Measurements from ENCODE around the gene DDIT4L.
"Not testable (repeated sequence)": the region's sequence is repeated elsewhere in the genome, so short reads cannot be mapped to it uniquely, and the experiment has no call there.

DDIT4L gene

GRCh38 chr4:100189820-100190642 lies at the start of gene DDIT4L:
TSS of gene DDIT4L (minus strand) at chr4:100190468. CDS start at chr4:100189983, 485 bp downstream.
- DNase-seq (ENCODE audit: low read depth) = no peak

DNA sequence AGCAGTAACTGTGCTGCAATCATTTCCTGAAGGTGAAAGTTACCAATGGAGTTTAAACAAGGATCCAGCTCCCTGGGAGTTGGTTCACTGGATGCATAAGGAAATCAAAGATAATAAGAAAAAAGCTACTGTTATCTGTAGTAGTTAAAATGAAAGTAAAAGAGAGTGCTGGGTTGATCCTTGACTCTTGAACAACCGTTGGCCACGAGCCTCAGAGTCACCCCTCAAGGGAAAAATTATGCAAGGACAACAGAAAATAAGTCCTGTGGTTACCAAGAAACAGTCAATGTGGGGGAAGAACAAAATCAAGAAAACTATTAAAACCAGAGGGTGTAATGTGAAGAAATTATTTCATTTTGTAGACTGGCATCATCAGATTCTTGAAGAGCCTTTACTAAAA lies 49.7 kb upstream of the DDIT4L start:
- no peak for DNase-seq (ENCODE audit: low read depth)

DNA sequence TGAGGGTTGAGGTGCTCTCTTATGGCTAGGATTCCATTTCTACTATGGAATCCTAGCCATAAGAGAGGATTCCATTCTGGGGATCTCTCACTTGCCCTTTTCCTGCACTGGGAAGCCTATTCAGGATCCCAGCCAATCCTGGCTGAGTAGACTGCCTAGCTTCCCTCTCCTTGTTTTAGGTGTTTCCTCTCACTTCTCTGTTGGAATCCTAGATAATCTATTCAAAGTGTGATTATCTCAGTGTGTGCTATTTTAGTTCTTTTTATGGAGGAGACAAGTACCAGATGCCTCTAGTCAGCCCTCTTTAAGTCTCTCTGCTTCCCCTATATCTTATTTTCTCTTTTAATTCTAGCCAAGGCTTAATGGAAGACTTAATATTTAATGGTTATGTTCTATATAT lies 34.5 kb upstream of the DDIT4L start:
- no peak for DNase-seq (ENCODE audit: low read depth)

DNA sequence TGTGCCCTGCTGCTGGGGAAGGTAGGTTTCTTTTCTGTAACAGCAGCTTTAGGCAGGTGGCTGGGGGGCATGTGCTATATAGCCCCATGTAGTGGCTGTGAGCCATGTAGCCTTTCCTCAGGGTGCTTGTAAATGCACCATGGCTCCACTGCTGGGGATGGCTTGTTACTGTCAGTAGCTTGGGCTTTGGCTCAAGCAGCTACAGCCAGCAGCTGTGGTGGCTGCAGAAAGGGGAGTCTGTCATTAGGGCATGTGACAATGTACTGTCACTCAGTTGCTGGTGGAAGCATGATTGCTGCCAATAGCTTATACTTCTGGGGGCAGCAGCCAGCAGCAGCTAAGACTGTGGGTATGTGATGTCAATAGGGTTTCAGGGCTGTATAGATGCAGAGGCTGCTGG lies 33.9 kb upstream of the DDIT4L start:
- no peak for DNase-seq (ENCODE audit: low read depth)

DNA sequence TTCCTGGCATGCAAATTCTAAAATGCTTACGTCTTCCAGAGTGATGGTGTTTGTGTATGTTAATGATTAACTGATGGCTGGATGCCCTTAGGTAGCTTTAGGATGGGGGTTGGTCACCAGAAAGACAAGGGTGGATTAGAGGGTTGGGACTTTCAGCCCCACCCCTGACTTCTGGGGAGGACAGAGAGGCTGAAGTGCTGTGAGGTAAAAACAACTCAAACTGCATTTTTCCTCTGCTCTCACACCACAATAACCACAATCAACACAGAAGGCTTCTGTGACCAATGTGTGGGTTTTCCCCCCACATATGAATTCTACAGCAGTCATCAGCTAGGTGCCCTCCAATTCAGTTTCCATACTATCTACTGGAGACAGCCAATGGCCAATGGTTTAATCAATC lies 18.7 kb upstream of the DDIT4L start:
- DNase-seq (ENCODE audit: low read depth) = no peak

DNA sequence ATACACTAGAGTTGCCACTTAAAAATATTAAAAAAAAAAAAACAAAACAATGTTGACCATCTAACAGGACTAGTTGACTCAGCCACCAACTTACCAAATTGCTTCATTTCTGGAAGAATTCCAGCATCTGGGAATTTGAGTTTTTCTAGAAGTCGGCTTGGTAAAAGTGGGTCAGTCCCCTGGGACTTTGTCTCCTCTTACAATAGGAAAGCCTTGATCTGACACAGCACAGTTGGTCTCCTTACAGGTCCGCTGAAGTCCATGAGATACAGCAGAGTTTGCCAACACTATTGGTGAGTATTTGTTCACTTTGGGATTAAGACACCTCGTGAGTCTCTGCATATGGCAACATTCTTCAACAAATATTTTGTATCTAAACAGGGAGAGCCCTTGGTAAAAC lies 18.2 kb upstream of the DDIT4L start:
- peak; percentile 11 for DNase-seq (ENCODE audit: low read depth)

GRCh38 chr4:100206850-100207249 lies 16.6 kb upstream of the DDIT4L start:
- no peak for DNase-seq (ENCODE audit: low read depth)

DNA sequence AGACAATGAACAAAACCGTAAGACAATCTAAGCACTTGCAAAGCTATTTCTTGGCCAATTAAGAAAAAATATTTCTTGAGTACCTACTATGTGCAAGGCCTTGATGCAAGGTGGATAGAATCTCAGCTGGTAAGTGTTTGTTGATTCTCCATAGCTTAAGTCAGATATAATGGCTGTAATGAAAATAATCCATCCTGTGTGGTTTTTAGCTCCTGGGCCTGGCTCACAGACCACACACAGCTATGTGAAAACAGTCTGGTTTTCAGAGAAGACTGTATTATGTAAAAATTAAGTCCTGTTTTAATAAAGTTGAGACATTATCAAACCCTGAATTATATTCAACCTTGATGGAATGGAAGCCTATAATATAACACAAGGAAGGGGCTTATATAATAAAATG lies 7.8 kb upstream of the DDIT4L start:
- DNase-seq (ENCODE audit: low read depth) = no peak

- not testable (repeated sequence) for DNase-seq (ENCODE audit: low read depth)
Observed at GRCh38 chr4:100196388-100197071, 6.3 kb upstream of the DDIT4L start.

DNA sequence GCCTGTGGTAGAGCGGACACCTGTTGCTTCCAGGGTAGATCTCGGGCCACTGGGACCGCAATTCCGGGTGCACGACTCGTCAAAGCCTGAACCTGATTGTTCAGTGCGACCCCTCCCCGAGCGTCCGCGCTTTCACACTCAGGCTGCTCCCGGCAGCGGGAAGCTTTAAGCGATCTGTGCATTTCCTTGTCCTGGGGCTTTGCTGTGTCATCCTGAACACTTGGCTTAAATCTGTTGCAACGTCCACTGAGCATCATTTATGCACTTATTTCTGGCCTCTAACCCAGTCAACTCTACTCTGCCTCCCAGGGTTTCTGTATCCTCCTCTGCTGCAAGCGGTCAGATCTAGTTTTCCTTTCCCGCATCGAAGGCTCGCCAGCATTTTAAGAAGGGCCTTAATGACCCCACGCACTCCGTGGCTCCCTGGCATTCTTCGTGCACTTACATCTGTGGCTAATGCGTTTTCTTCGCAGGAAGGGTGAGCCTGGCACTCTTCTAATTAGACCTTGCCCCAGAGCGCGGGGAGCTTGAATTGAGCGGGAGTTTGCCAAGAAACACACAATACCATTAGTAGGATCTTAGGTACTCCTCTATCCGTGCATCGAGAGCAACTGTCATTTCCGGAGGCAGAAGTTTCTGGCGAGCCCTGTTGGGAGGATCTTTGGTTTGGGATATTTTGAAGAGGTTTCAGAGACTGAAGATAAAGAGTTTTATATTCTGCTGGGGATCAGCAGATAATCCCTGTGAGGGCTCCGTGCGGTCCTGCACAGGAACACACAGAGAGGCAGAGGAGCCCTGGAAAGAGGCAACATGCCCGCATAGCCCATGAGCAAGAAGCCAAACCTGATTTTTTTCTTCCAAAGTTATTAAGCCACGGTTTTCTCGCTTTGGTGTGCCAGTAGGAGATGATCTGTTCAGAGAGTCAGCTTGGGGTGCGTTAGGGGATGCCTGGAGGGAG lies 654 bp upstream of the DDIT4L start:
- DNase-seq (ENCODE audit: low read depth) = no peak

GRCh38 chr4:100188829-100189228 lies 1.4 kb downstream of the DDIT4L start:
- no peak for DNase-seq (ENCODE audit: low read depth)

- no peak for DNase-seq (ENCODE audit: low read depth)
Observed at GRCh38 chr4:100187781-100188180, 2.5 kb downstream of the DDIT4L start.

GRCh38 chr4:100184787-100185186 lies 5.5 kb downstream of the DDIT4L start:
- DNase-seq (ENCODE audit: low read depth) = no peak

GRCh38 chr4:100177855-100178254 lies 12.4 kb downstream of the DDIT4L start:
- no peak for DNase-seq (ENCODE audit: low read depth)

- no peak for DNase-seq (ENCODE audit: low read depth)
Observed at GRCh38 chr4:100177126-100177525, 13.1 kb downstream of the DDIT4L start.

GRCh38 chr4:100175858-100176257 lies 14.4 kb downstream of the DDIT4L start:
- no peak for DNase-seq (ENCODE audit: low read depth)

DNA sequence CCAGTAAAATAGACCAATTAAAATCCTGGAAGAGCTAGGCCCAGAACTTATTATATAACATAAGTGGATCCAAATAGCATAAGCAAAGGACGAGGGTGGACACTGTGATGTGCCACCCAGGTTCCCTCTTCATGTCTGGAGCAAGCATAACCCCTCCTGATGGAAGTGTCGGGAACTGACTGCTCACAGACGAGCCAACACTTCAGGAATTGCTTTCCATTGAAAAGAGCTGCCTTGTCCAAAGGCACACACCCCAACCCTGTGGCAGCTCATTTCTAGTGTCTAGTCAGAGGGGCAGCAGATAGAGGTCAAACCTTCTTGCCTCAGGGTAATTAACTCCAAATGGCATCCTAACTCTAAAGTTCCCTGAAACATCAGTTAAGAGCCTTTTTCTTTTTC lies 15.3 kb downstream of the DDIT4L start:
- no peak for DNase-seq (ENCODE audit: low read depth)

GRCh38 chr4:100170986-100171385 lies 19.3 kb downstream of the DDIT4L start:
- no peak for DNase-seq (ENCODE audit: low read depth)

- DNase-seq (ENCODE audit: low read depth) = no peak
Observed at GRCh38 chr4:100169491-100170485, 20.5 kb downstream of the DDIT4L start.

GRCh38 chr4:100168521-100168920 lies 21.7 kb downstream of the DDIT4L start:
- DNase-seq (ENCODE audit: low read depth) = no peak
